ENCODE measurements around the gene TNRC6C. TPM values are rescaled to one million over a fixed set of nuclear protein-coding genes. Genes with fewer than 3 reads are reported as not detected.

Gene TNRC6C
- total and polyA plus RNA-seq, 10 donors = 1.7 to 37.0 (median 18.3) TPM

GRCh38 chr17:78132767-78133178 is 174.3 kb downstream of the TNRC6C start:
- peak; percentile 82 for DNase-seq
- 46 to 61% (median 47%) methylated on average over 8 to 9 of the region's 9 CpGs for WGBS, 5 donors
- peaks cover 53 to 100% (median 90%) of the 10 kb centered on the region in 6 donors for H3K4me1 ChIP-seq
- H3K27ac ChIP-seq = peak overlapping the region; percentile 87 to 97 (median 94)
- no peaks in the 10 kb centered on the region for H3K9me3 ChIP-seq
- TF ChIP-seq POLR2A (IDR thresholded peaks at IDR 0.05) (no peak), CTCF (IDR thresholded peaks at IDR 0.05 in 8 of 11, conservative IDR thresholded peaks at IDR 0.05 in 3 of 11) (no peak), POLR2AphosphoS5 (IDR thresholded peaks at IDR 0.05) (no peak)
- intact Hi-C loops (cut with DNase I; ENCODE audit: low total_unique reads) = no loop called here
- peak overlapping the region; percentile 57 to 98 (median 86) for H3K4me3 ChIP-seq
- peaks cover 2 to 51% (median 33%) of the 10 kb centered on the region in 6 donors for H3K36me3 ChIP-seq
- H3K27me3 ChIP-seq (replicated peaks in 1 of 7) = no peaks in the 10 kb centered on the region

- H3K4me3 ChIP-seq = peak overlapping the region in 7 of 8 donors; percentile 57 to 98 (median 91)
- 59 to 70% (median 66%) methylated on average over 20 to 30 of the region's 30 CpGs for WGBS, 5 donors
- H3K27ac ChIP-seq = peak overlapping the region; percentile 87 to 97 (median 94)
- H3K36me3 ChIP-seq = peaks cover 2 to 56% (median 33%) of the 10 kb centered on the region in 6 donors
- DNase-seq = peak; percentile 84
- intact Hi-C loops (cut with DNase I; ENCODE audit: low total_unique reads) = no loop called here
- no peak for TF ChIP-seq CTCF (IDR thresholded peaks at IDR 0.05 in 8 of 11, conservative IDR thresholded peaks at IDR 0.05 in 3 of 11)
- no peak for TF ChIP-seq POLR2AphosphoS5 (IDR thresholded peaks at IDR 0.05)
- TF ChIP-seq POLR2A (IDR thresholded peaks at IDR 0.05) = no peak
- no peaks in the 10 kb centered on the region for H3K27me3 ChIP-seq (replicated peaks in 1 of 7)
- no peaks in the 10 kb centered on the region for H3K9me3 ChIP-seq
- H3K4me1 ChIP-seq = peaks cover 54 to 100% (median 91%) of the 10 kb centered on the region in 6 donors
These were observed 174.9 kb downstream of the TNRC6C start for GRCh38 chr17:78133179-78133951.

DNA sequence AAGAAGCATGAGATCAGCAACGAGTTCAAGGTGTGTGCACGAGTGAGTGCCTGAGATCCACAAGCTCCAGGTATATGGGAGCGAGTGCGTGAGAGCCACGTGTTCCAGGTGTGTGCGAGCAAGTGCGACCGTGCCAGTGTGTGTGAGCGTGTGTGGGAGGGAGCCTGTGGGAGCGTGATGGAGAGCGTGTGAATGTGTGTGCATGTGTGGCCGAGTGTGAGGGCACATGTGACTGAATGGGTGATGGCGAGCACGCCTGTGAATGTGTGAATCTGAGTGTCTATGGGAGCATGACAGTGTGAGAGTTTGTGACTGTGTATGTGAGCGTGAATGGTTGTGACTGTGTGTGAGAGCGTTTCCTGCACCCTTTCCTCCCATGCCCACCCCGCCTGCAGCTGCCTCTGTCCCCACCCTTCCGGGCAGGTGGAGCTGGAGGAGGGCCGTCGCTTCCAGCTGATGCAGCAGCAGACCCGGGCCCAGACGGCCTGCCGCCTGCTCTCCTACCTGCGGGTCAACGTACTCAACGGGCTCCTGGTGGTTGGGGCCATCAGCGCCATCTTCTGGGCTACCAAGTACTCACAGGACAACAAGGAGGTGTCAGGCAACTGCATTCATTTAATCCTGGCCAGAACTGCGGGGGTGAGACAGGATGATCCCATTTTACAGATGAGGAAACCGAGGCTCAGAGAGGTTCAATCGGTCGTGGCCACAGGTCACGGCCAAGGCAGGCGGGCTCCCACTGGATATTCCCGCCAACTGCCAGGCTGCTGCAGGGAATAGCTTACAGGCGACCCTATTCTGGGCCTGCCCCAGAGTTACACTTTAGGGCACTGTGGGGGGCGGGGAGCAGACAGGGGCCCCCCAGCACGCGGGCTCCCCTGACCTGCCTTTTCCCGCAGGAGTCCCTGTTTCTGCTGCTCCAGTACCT is 175.7 kb downstream of the TNRC6C start:
- TF ChIP-seq CTCF (IDR thresholded peaks at IDR 0.05 in 8 of 11, conservative IDR thresholded peaks at IDR 0.05 in 3 of 11) (peak; percentile 54 to 85 (median 77)), POLR2A (IDR thresholded peaks at IDR 0.05) (no peak), POLR2AphosphoS5 (IDR thresholded peaks at IDR 0.05) (peak; percentile 79 to 88 (median 80))
- peak overlapping the region; percentile 87 to 97 (median 94) for H3K27ac ChIP-seq
- peak overlapping the region in 6 of 8 donors; percentile 57 to 98 (median 94) for H3K4me3 ChIP-seq
- intact Hi-C loops (cut with DNase I; ENCODE audit: low total_unique reads) = no loop called here
- H3K36me3 ChIP-seq = peaks cover 2 to 64% (median 33%) of the 10 kb centered on the region in 6 donors
- H3K9me3 ChIP-seq = no peaks in the 10 kb centered on the region
- H3K27me3 ChIP-seq (replicated peaks in 1 of 7) = no peaks in the 10 kb centered on the region
- peaks cover 54 to 100% (median 87%) of the 10 kb centered on the region in 6 donors for H3K4me1 ChIP-seq
- WGBS, 5 donors = 34 to 44% (median 35%) methylated on average over 21 to 39 of the region's 39 CpGs
- DNase-seq = peak; percentile 95

All from spleen (tissue), 11 donors.